Astrocyte of the hippocampus (primary cell): Measurements from ENCODE around the gene CFAP20.
A peak's percentile ranks its signal among the peaks of the same experiment; 100 is the strongest.

ENCODE experiments used
- DNase-seq: peaks from one replicate; pipeline ENCODE4 v3.0.0; 2011; ENCODE audit warnings: low read depth, low spot score

Gene CFAP20

GRCh38 chr16:58129097-58129936 lies at the start of gene CFAP20:
CFAP20 (minus strand) TSS chr16:58129381; CDS start chr16:58129115, 266 bp downstream.
- DNase-seq = peak; percentile 100

- no peak for DNase-seq
These were observed 48.2 kb upstream of the CFAP20 start for GRCh38 chr16:58177353-58177710.

DNA sequence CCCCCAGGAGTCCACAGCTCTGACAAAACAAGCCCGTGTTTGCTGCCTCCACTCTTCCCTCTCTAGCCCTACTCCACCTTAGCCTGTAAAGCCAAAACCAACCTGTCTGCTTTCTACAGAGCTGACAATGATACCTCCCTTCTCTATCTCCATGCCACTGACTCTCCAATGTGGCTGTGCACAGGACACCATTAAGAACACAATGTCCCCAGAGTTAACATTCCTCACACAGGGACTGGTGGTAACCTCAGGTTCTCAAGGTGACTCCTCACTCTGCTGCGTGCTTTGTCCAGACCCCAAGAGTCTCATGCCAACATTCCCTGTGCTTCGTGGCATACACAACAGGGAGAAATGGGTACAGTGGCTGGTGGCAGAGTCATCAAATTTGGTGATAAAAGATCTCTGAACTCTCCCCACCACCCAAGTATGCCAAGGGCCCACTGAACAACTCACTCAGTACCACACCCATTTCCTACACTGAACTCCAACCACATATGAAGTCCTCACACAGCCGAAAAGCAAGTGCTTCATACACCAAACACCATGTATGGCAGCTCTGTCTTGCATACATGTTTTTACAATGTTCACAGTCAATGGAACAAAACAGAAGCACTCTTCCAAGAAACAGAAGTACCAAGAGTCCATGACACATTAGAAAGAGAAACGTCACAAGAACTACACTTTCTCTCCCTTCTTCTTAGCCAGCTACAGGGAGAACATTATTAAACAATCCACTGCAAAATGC lies 47.6 kb upstream of the CFAP20 start:
- no peak for DNase-seq

- no peak for DNase-seq
These were observed 41.0 kb upstream of the CFAP20 start for GRCh38 chr16:58170223-58170622.

GRCh38 chr16:58160855-58161254 lies 31.7 kb upstream of the CFAP20 start:
- no peak for DNase-seq

DNA sequence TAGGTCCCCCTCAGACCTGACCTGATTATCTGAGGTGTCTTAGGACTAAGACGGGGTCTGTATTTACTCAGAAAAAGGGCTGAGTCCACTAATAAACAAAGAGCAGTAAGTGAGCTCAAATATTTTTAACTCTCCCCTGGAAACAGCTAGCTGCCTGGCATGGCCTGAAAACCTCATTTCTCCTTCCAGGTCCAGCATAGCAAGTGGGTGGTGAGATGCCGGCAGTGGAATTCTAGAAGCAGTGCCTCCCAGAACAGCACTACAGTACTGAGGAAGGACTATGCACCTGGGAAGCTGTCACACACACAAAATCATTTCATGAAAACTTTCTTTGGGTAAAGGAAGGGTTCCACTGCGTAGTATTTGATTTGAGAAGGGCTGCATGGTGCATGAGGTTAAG lies 29.5 kb upstream of the CFAP20 start:
- no peak for DNase-seq

- no peak for DNase-seq
These were observed 28.9 kb upstream of the CFAP20 start for GRCh38 chr16:58157951-58158540.

DNA sequence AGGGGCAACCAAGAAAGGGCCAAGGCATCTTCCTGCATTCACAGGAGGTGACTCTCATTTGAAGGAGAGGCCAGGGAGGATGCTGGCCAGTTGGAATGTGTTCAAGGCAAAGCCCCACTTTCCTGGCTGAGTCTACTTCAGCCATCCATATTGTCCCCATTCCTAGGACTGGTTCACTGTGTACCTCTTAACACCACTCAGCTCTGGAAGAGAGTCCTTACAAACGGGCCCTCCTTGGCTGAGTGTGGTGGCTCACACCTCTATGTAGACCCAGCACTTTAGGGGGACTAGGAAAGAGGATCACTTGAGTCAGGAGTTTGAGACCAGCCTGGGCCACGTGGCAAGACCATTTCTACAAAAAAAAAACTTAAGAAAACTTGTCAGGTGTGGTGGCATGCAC lies 28.1 kb upstream of the CFAP20 start:
- no peak for DNase-seq

GRCh38 chr16:58155839-58156238 lies 26.7 kb upstream of the CFAP20 start:
- no peak for DNase-seq

DNA sequence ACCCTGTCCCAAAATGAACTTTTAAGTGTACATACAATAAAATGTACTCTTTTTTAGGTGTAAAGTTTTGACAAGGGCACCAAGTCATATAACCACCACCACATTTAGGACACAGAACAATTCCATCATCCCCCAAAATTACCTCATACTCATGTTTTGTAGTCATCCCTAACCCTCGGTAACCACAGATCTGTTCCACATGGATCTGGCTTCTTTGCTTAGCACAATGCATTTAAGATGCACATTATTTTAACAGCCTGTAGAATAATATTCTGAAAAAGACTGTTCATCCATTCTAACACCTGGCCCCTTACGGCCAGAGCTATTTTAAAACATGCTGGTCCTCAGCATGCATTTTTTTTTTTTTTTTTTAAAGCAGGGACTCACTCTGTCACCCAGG lies 25.2 kb upstream of the CFAP20 start:
- no peak for DNase-seq

GRCh38 chr16:58152246-58152868 lies 23.2 kb upstream of the CFAP20 start:
- no peak for DNase-seq

- DNase-seq = no peak
These were observed 19.3 kb upstream of the CFAP20 start for GRCh38 chr16:58148526-58148925.

- DNase-seq = no peak
These were observed 18.9 kb upstream of the CFAP20 start for GRCh38 chr16:58148099-58148498.

DNA sequence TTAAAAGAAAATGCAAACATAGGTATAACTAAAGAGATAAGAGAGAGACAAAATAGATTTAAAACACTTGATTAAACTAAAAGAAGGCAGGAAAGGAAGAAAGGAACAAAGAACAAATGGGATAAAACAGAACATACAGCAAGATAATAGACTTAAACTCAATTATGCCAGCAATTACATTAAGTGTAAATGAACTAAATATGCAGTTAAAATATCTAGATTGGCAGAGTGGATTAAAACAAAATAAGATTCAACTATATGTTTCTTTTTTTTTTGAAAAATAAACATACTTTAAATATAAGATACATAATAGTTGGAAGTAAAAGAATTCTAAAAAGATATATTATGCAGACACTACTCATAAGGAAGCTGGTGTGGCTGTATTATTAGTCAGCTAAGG lies 9.7 kb upstream of the CFAP20 start:
- no peak for DNase-seq

GRCh38 chr16:58137581-58137980 lies 8.4 kb upstream of the CFAP20 start:
- no peak for DNase-seq

- no peak for DNase-seq
These were observed 477 bp downstream of the CFAP20 start for GRCh38 chr16:58128711-58129096.

- no peak for DNase-seq
These were observed 975 bp downstream of the CFAP20 start for GRCh38 chr16:58128181-58128631.

- no peak for DNase-seq
These were observed 1.5 kb downstream of the CFAP20 start for GRCh38 chr16:58127634-58128033.

DNA sequence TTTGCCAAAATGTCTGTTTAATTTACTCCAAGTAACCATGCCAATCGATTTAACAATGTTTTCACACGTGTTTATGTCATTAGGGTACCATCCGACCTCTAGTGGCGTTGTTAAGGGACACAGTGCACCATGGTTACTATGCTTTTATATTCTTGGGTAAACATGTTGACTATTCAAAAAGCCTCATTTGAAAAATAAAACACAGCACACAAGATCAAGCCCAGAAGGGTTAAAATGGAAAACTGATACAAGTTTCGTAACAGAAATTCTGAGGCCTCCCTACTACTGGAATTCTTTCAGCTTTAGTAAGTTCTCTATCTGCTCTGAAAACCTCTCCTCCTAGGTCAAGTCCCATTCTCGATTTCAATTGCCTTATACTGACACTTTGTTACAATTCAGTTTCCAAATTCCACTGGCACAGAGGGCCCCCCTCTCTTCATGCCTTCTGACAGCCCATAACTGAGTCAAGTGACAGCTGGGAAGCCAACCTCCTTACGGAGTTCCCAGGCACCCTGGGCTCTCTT lies 2.1 kb downstream of the CFAP20 start:
- peak; percentile 59 for DNase-seq

- no peak for DNase-seq
These were observed 2.7 kb downstream of the CFAP20 start for GRCh38 chr16:58126451-58126961.

- no peak for DNase-seq
These were observed 3.3 kb downstream of the CFAP20 start for GRCh38 chr16:58125781-58126335.
